SK-N-SH treated with all-trans-retinoic acid at 6 μM for 48 hours (cell line): ENCODE results near the gene HPS5.

Experiments
- ATAC-seq: fragments of 200-7000 bp; cut with Tn5 transposase; 3 replicates; pipeline ENCODE4 v1.9.1; 2020; ENCODE audit warnings: mild to moderate bottlenecking, moderate library complexity
- ARNTL ChIP-seq: fragments of 450-650 bp; formaldehyde crosslinking; IDR thresholded peaks from 2 replicates; pipeline ENCODE4 v1.5.0; 2020; ENCODE audit warnings: low read depth, mild to moderate bottlenecking, moderate library complexity, borderline replicate concordance
- BACH2 ChIP-seq: fragments of 250-450 bp; sonication (Bioruptor Pico); IDR thresholded peaks from 2 replicates; pipeline ENCODE4 v1.9.0; 2021; ENCODE audit warnings: mild to moderate bottlenecking, borderline replicate concordance
- CSDC2 ChIP-seq: fragments of 250-450 bp; sonication (Bioruptor Pico); IDR thresholded peaks from 2 replicates; pipeline ENCODE4 v1.5.0; 2020; ENCODE audit warnings: mild to moderate bottlenecking, moderate library complexity
- ESRRG ChIP-seq: fragments of 250-450 bp; sonication (Bioruptor Pico); IDR thresholded peaks from 2 replicates; pipeline ENCODE4 v1.6.1; 2021; ENCODE audit warnings: mild to moderate bottlenecking
- GLIS3 ChIP-seq: fragments of 250-450 bp; sonication (Bioruptor Pico); IDR thresholded peaks from 2 replicates; pipeline ENCODE4 v1.5.0; 2020; ENCODE audit warnings: mild to moderate bottlenecking, moderate library complexity
- ISL1 ChIP-seq: fragments of 250-450 bp; sonication (Bioruptor Pico); IDR thresholded peaks from 2 replicates; pipeline ENCODE4 v2.1.2; 2022; ENCODE audit warnings: mild to moderate bottlenecking, moderate library complexity
- OSR1 ChIP-seq: fragments of 250-450 bp; sonication (Bioruptor Pico); IDR thresholded peaks from 2 replicates; pipeline ENCODE4 v1.8.0; 2022; ENCODE audit warnings: moderate library complexity, mild to moderate bottlenecking, inconsistent platforms
- PPARA ChIP-seq: fragments of 250-450 bp; sonication (Bioruptor Pico); IDR thresholded peaks from 2 replicates; pipeline ENCODE4 v1.5.0; 2020; ENCODE audit warnings: mild to moderate bottlenecking, borderline replicate concordance
- RARB ChIP-seq: fragments of 250-450 bp; sonication (Bioruptor Pico); IDR thresholded peaks from 2 replicates; pipeline ENCODE4 v1.8.0; 2021; ENCODE audit warnings: mild to moderate bottlenecking, moderate library complexity
- SNAI2 ChIP-seq: fragments of 250-450 bp; sonication (Bioruptor Pico); IDR thresholded peaks from 2 replicates; pipeline ENCODE4 v1.5.0; 2020; ENCODE audit warnings: mild to moderate bottlenecking, moderate library complexity
- TCF4 ChIP-seq: fragments of 250-450 bp; sonication (Bioruptor Pico); IDR thresholded peaks from 2 replicates; pipeline ENCODE4 v1.8.0; 2021; ENCODE audit warnings: mild to moderate bottlenecking, moderate library complexity, borderline replicate concordance
- TOX ChIP-seq: fragments of 250-450 bp; sonication (Bioruptor Pico); IDR thresholded peaks from 2 replicates; pipeline ENCODE4 v1.8.0; 2021; ENCODE audit warnings: mild to moderate bottlenecking, moderate library complexity, borderline replicate concordance
- ZC3H10 ChIP-seq: fragments of 250-450 bp; sonication (Bioruptor Pico); IDR thresholded peaks from 2 replicates; pipeline ENCODE4 v1.5.1; 2021; ENCODE audit warnings: mild to moderate bottlenecking, moderate library complexity
- ZFP30 ChIP-seq: fragments of 450-650 bp; formaldehyde crosslinking; IDR thresholded peaks from 2 replicates; pipeline ENCODE4 v1.5.0; 2022; ENCODE audit warnings: mild to moderate bottlenecking, moderate library complexity
- ZNF565 ChIP-seq: fragments of 450-650 bp; formaldehyde crosslinking; conservative IDR thresholded peaks from 2 replicates; pipeline ENCODE4 v1.5.0; 2020; ENCODE audit warnings: low read depth, mild to moderate bottlenecking, moderate library complexity
- ZNF70 ChIP-seq: fragments of 450-650 bp; formaldehyde crosslinking; IDR thresholded peaks from 2 replicates; pipeline ENCODE4 v1.5.0; 2020; ENCODE audit warnings: mild to moderate bottlenecking, moderate library complexity
- ZNF8 ChIP-seq: fragments of 450-650 bp; formaldehyde crosslinking; IDR thresholded peaks from 2 replicates; pipeline ENCODE4 v1.5.0; 2020; ENCODE audit warnings: mild to moderate bottlenecking, moderate library complexity
- TF ChIP-seq, protein P1 (sequence below): fragments of 250-450 bp; sonication (Bioruptor Pico); IDR thresholded peaks from 2 replicates; pipeline ENCODE4 v1.8.0; 2021; ENCODE audit warnings: low read depth, mild to moderate bottlenecking, moderate library complexity, borderline replicate concordance
- TF ChIP-seq, protein P2 (sequence below): fragments of 250-450 bp; sonication (Bioruptor Pico); IDR thresholded peaks from 2 replicates; pipeline ENCODE4 v1.5.0; 2020; ENCODE audit warnings: mild to moderate bottlenecking, moderate library complexity
- TF ChIP-seq, protein P3 (sequence below): fragments of 250-450 bp; sonication (Bioruptor Pico); IDR thresholded peaks from 2 replicates; pipeline ENCODE4 v1.5.1; 2021; ENCODE audit warnings: mild to moderate bottlenecking, moderate library complexity
- TF ChIP-seq, protein P4 (sequence below): fragments of 250-450 bp; sonication (Bioruptor Pico); IDR thresholded peaks from 2 replicates; pipeline ENCODE4 v1.5.1; 2020; ENCODE audit warnings: low read depth, mild to moderate bottlenecking, moderate library complexity
- TF ChIP-seq, protein P5 (sequence below): fragments of 250-450 bp; sonication (Bioruptor Pico); IDR thresholded peaks from 2 replicates; pipeline ENCODE4 v1.8.0; 2020; ENCODE audit warnings: mild to moderate bottlenecking, moderate library complexity, borderline replicate concordance

Gene HPS5

DNA sequence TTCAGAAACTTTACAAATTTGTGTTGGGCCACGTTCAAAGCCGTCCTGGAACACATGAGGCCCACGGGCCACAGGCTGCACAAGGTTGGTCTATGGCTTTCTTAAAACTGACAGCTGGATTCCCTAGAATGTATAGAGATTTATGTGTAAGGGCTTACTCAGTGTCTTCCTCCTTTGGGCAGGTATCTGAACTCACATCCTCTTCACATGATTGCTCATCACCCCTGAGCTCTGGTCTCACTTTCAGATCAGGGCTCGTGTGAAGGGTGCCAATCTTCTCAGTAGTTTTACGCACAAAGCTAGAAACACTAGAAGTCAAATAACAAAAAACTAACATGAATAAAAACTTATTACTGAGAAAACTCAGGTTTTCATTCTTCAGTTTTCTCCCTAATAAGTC, 27.1 kb downstream of the HPS5 start:
- ATAC-seq, result no peak
- TF ChIP-seq ZNF565 (CRISPR knock-in tag) (no peak), OSR1 (CRISPR knock-in tag) (no peak), BACH2 (no peak), ZNF8 (CRISPR knock-in tag) (no peak), ISL1 (CRISPR knock-in tag) (no peak), SNAI2 (no peak), ZNF70 (no peak)
- TF ChIP-seq, protein P1, sequence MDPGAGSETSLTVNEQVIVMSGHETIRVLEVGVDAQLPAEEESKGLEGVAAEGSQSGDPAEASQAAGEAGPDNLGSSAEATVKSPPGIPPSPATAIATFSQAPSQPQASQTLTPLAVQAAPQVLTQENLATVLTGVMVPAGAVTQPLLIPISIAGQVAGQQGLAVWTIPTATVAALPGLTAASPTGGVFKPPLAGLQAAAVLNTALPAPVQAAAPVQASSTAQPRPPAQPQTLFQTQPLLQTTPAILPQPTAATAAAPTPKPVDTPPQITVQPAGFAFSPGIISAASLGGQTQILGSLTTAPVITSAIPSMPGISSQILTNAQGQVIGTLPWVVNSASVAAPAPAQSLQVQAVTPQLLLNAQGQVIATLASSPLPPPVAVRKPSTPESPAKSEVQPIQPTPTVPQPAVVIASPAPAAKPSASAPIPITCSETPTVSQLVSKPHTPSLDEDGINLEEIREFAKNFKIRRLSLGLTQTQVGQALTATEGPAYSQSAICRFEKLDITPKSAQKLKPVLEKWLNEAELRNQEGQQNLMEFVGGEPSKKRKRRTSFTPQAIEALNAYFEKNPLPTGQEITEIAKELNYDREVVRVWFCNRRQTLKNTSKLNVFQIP, result no peak
- TF ChIP-seq, protein P2, sequence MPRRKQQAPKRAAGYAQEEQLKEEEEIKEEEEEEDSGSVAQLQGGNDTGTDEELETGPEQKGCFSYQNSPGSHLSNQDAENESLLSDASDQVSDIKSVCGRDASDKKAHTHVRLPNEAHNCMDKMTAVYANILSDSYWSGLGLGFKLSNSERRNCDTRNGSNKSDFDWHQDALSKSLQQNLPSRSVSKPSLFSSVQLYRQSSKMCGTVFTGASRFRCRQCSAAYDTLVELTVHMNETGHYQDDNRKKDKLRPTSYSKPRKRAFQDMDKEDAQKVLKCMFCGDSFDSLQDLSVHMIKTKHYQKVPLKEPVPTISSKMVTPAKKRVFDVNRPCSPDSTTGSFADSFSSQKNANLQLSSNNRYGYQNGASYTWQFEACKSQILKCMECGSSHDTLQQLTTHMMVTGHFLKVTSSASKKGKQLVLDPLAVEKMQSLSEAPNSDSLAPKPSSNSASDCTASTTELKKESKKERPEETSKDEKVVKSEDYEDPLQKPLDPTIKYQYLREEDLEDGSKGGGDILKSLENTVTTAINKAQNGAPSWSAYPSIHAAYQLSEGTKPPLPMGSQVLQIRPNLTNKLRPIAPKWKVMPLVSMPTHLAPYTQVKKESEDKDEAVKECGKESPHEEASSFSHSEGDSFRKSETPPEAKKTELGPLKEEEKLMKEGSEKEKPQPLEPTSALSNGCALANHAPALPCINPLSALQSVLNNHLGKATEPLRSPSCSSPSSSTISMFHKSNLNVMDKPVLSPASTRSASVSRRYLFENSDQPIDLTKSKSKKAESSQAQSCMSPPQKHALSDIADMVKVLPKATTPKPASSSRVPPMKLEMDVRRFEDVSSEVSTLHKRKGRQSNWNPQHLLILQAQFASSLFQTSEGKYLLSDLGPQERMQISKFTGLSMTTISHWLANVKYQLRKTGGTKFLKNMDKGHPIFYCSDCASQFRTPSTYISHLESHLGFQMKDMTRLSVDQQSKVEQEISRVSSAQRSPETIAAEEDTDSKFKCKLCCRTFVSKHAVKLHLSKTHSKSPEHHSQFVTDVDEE (CRISPR knock-in tag), result no peak
- TF ChIP-seq, protein P3, sequence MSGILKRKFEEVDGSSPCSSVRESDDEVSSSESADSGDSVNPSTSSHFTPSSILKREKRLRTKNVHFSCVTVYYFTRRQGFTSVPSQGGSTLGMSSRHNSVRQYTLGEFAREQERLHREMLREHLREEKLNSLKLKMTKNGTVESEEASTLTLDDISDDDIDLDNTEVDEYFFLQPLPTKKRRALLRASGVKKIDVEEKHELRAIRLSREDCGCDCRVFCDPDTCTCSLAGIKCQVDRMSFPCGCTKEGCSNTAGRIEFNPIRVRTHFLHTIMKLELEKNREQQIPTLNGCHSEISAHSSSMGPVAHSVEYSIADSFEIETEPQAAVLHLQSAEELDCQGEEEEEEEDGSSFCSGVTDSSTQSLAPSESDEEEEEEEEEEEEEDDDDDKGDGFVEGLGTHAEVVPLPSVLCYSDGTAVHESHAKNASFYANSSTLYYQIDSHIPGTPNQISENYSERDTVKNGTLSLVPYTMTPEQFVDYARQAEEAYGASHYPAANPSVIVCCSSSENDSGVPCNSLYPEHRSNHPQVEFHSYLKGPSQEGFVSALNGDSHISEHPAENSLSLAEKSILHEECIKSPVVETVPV (CRISPR knock-in tag), result no peak

DNA sequence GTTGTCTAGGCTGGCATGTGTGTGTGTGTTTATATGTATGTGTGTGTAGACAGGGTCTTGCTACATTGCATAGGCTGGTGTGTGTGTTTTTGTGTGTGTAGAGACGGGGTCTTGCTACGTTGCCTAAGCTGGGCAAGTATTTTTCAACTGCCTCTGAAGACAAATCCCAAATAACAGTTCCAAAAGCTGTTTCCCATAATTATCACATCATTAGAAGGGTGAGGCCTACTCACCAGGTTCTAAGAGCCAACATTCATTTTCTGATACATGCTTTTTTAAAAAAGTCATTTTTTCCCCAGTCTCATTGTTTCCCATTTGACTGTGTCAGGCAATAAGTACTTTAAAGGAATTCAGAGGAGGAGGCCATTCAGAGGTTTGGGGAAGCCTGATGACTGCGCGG, 33.0 kb downstream of the HPS5 start:
- no peak for ATAC-seq
- TF ChIP-seq BACH2, result no peak
- no peak for TF ChIP-seq RARB (CRISPR knock-in tag)
- no peak for TF ChIP-seq ARNTL
- TF ChIP-seq CSDC2 (CRISPR knock-in tag), result no peak
- TF ChIP-seq, protein P1, result no peak
- no peak for TF ChIP-seq TCF4 (CRISPR knock-in tag)
- no peak for TF ChIP-seq TOX (CRISPR knock-in tag)

DNA sequence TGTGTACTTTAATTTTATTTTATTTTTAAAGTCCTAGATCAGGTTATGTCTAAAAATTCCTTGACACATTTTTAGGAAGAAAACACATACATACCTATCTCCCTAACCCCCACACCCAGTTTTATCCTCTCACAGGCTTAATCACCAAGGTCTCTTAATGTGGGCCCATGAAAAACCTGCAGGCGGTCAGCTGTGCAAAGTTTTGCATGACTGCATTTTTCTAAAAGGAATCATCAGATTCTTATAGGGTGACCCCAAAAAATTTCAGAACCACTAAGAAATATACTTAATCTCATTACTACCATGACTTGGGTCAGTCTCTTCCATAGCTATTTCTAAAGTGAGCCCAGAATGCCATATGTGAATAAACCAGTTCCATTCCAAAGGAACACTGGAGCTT, 36.1 kb downstream of the HPS5 start:
- ATAC-seq, result no peak
- TF ChIP-seq, protein P4, sequence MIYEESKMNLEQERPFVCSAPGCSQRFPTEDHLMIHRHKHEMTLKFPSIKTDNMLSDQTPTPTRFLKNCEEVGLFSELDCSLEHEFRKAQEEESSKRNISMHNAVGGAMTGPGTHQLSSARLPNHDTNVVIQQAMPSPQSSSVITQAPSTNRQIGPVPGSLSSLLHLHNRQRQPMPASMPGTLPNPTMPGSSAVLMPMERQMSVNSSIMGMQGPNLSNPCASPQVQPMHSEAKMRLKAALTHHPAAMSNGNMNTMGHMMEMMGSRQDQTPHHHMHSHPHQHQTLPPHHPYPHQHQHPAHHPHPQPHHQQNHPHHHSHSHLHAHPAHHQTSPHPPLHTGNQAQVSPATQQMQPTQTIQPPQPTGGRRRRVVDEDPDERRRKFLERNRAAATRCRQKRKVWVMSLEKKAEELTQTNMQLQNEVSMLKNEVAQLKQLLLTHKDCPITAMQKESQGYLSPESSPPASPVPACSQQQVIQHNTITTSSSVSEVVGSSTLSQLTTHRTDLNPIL (CRISPR knock-in tag), result no peak
- no peak for TF ChIP-seq ZNF565 (CRISPR knock-in tag)
- no peak for TF ChIP-seq BACH2
- no peak for TF ChIP-seq ZC3H10 (CRISPR knock-in tag)
- TF ChIP-seq ZNF70, result no peak
- no peak for TF ChIP-seq PPARA (CRISPR knock-in tag)
- TF ChIP-seq, protein P2 (CRISPR knock-in tag), result no peak
- TF ChIP-seq RARB (CRISPR knock-in tag), result no peak
- TF ChIP-seq ZFP30, result no peak
- TF ChIP-seq, protein P5, sequence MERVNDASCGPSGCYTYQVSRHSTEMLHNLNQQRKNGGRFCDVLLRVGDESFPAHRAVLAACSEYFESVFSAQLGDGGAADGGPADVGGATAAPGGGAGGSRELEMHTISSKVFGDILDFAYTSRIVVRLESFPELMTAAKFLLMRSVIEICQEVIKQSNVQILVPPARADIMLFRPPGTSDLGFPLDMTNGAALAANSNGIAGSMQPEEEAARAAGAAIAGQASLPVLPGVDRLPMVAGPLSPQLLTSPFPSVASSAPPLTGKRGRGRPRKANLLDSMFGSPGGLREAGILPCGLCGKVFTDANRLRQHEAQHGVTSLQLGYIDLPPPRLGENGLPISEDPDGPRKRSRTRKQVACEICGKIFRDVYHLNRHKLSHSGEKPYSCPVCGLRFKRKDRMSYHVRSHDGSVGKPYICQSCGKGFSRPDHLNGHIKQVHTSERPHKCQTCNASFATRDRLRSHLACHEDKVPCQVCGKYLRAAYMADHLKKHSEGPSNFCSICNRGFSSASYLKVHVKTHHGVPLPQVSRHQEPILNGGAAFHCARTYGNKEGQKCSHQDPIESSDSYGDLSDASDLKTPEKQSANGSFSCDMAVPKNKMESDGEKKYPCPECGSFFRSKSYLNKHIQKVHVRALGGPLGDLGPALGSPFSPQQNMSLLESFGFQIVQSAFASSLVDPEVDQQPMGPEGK (CRISPR knock-in tag), result no peak
- no peak for TF ChIP-seq ARNTL
- no peak for TF ChIP-seq TOX (CRISPR knock-in tag)
- no peak for TF ChIP-seq ESRRG (CRISPR knock-in tag)
- no peak for TF ChIP-seq ISL1 (CRISPR knock-in tag)
- TF ChIP-seq, protein P3 (CRISPR knock-in tag), result no peak
- no peak for TF ChIP-seq CSDC2 (CRISPR knock-in tag)
- TF ChIP-seq ZNF8 (CRISPR knock-in tag), result no peak
- TF ChIP-seq GLIS3, result no peak
- TF ChIP-seq OSR1 (CRISPR knock-in tag), result no peak
